ENCODE measurements around the gene NTN1. TPM values are rescaled to one million over a fixed set of nuclear protein-coding genes. Genes with fewer than 3 reads are reported as not detected.

NTN1 gene
- total and polyA plus RNA-seq, 4 donors, result 18.7 to 137 (median 60.1) TPM

GRCh38 chr17:9211133-9211765, 189.9 kb downstream of the NTN1 start:
- DNase-seq (ENCODE audit: low read depth in 4 of 6, low spot score in 6 of 6), result no peak
- no peak overlapping the region for H3K27ac ChIP-seq (ENCODE audit: low read depth, low read length)
- WGBS (ENCODE audit: insufficient coverage), result 68% methylated on average over 9 of the region's 13 CpGs
- H3K4me3 ChIP-seq (ENCODE audit: low read depth, low read length), result no peak overlapping the region
- H3K27me3 ChIP-seq (ENCODE audit: control insufficient read depth, insufficient read depth, low read length), result peaks cover 4% of the 10 kb centered on the region
- peaks cover 25% of the 10 kb centered on the region for H3K36me3 ChIP-seq (ENCODE audit: control insufficient read depth, insufficient read depth, low read length)
- peaks cover 14% of the 10 kb centered on the region for H3K4me1 ChIP-seq (ENCODE audit: control insufficient read depth, insufficient read depth, low read length)
- peaks cover 4% of the 10 kb centered on the region for H3K9me3 ChIP-seq (ENCODE audit: control insufficient read depth, insufficient read depth, low read length)

- peaks cover 25% of the 10 kb centered on the region for H3K36me3 ChIP-seq (ENCODE audit: control insufficient read depth, insufficient read depth, low read length)
- H3K27ac ChIP-seq (ENCODE audit: low read depth, low read length), result no peak overlapping the region
- H3K9me3 ChIP-seq (ENCODE audit: control insufficient read depth, insufficient read depth, low read length), result peaks cover 4% of the 10 kb centered on the region
- H3K4me1 ChIP-seq (ENCODE audit: control insufficient read depth, insufficient read depth, low read length), result peaks cover 7% of the 10 kb centered on the region
- no peak for DNase-seq (ENCODE audit: low read depth in 4 of 6, low spot score in 6 of 6)
- 76% methylated on average over 30 of the region's 30 CpGs for WGBS (ENCODE audit: insufficient coverage)
- peaks cover 2% of the 10 kb centered on the region for H3K27me3 ChIP-seq (ENCODE audit: control insufficient read depth, insufficient read depth, low read length)
- H3K4me3 ChIP-seq (ENCODE audit: low read depth, low read length), result no peak overlapping the region
Measured at GRCh38 chr17:9212376-9213302, 191.3 kb downstream of the NTN1 start.

- peaks cover 4% of the 10 kb centered on the region for H3K9me3 ChIP-seq (ENCODE audit: control insufficient read depth, insufficient read depth, low read length)
- H3K36me3 ChIP-seq (ENCODE audit: control insufficient read depth, insufficient read depth, low read length), result peaks cover 25% of the 10 kb centered on the region
- WGBS (ENCODE audit: insufficient coverage), result 93% methylated on average over 2 of the region's 3 CpGs
- no peak for DNase-seq (ENCODE audit: low read depth in 4 of 6, low spot score in 6 of 6)
- no peak overlapping the region for H3K4me3 ChIP-seq (ENCODE audit: low read depth, low read length)
- no peak overlapping the region for H3K27ac ChIP-seq (ENCODE audit: low read depth, low read length)
- H3K4me1 ChIP-seq (ENCODE audit: control insufficient read depth, insufficient read depth, low read length), result peaks cover 7% of the 10 kb centered on the region
- H3K27me3 ChIP-seq (ENCODE audit: control insufficient read depth, insufficient read depth, low read length), result peaks cover 2% of the 10 kb centered on the region
Measured at GRCh38 chr17:9213303-9213640, 192.0 kb downstream of the NTN1 start.

- Histone ChIP-seq H3K9me3 (ENCODE audit: control insufficient read depth, insufficient read depth, low read length) (peaks cover 4% of the 10 kb centered on the region), H3K4me3 (ENCODE audit: low read depth, low read length) (no peak overlapping the region), H3K36me3 (ENCODE audit: control insufficient read depth, insufficient read depth, low read length) (peaks cover 18% of the 10 kb centered on the region), H3K27me3 (ENCODE audit: control insufficient read depth, insufficient read depth, low read length) (no peaks in the 10 kb centered on the region), H3K4me1 (ENCODE audit: control insufficient read depth, insufficient read depth, low read length) (peaks cover 13% of the 10 kb centered on the region), H3K27ac (ENCODE audit: low read depth, low read length) (no peak overlapping the region)
- DNase-seq (ENCODE audit: low read depth in 4 of 6, low spot score in 6 of 6), result no peak
Measured at GRCh38 chr17:9215465-9215864, 194.2 kb downstream of the NTN1 start.

- H3K36me3 ChIP-seq (ENCODE audit: control insufficient read depth, insufficient read depth, low read length), result peaks cover 26% of the 10 kb centered on the region
- H3K27me3 ChIP-seq (ENCODE audit: control insufficient read depth, insufficient read depth, low read length), result no peaks in the 10 kb centered on the region
- no peak overlapping the region for H3K27ac ChIP-seq (ENCODE audit: low read depth, low read length)
- 69% methylated on average over 4 of the region's 5 CpGs for WGBS (ENCODE audit: insufficient coverage)
- H3K9me3 ChIP-seq (ENCODE audit: control insufficient read depth, insufficient read depth, low read length), result peaks cover 4% of the 10 kb centered on the region
- peak in 1 of 6 donors; percentile 35 for DNase-seq (ENCODE audit: low read depth in 4 of 6, low spot score in 6 of 6)
- H3K4me1 ChIP-seq (ENCODE audit: control insufficient read depth, insufficient read depth, low read length), result peaks cover 31% of the 10 kb centered on the region
- no peak overlapping the region for H3K4me3 ChIP-seq (ENCODE audit: low read depth, low read length)
Measured at GRCh38 chr17:9217151-9218056, 196.1 kb downstream of the NTN1 start.

GRCh38 chr17:9218064-9218635, 196.8 kb downstream of the NTN1 start:
- no peak for DNase-seq (ENCODE audit: low read depth in 4 of 6, low spot score in 6 of 6)
- 82% methylated on average over 8 of the region's 8 CpGs for WGBS (ENCODE audit: insufficient coverage)
- peaks cover 27% of the 10 kb centered on the region for H3K4me1 ChIP-seq (ENCODE audit: control insufficient read depth, insufficient read depth, low read length)
- H3K9me3 ChIP-seq (ENCODE audit: control insufficient read depth, insufficient read depth, low read length), result peaks cover 4% of the 10 kb centered on the region
- no peak overlapping the region for H3K4me3 ChIP-seq (ENCODE audit: low read depth, low read length)
- peaks cover 19% of the 10 kb centered on the region for H3K36me3 ChIP-seq (ENCODE audit: control insufficient read depth, insufficient read depth, low read length)
- no peaks in the 10 kb centered on the region for H3K27me3 ChIP-seq (ENCODE audit: control insufficient read depth, insufficient read depth, low read length)
- H3K27ac ChIP-seq (ENCODE audit: low read depth, low read length), result no peak overlapping the region

GRCh38 chr17:9218911-9219310, 197.6 kb downstream of the NTN1 start:
- no peak overlapping the region for H3K4me3 ChIP-seq (ENCODE audit: low read depth, low read length)
- H3K27me3 ChIP-seq (ENCODE audit: control insufficient read depth, insufficient read depth, low read length), result no peaks in the 10 kb centered on the region
- WGBS (ENCODE audit: insufficient coverage), result 98% methylated on average over 14 of the region's 15 CpGs
- H3K27ac ChIP-seq (ENCODE audit: low read depth, low read length), result no peak overlapping the region
- peaks cover 19% of the 10 kb centered on the region for H3K36me3 ChIP-seq (ENCODE audit: control insufficient read depth, insufficient read depth, low read length)
- peaks cover 27% of the 10 kb centered on the region for H3K4me1 ChIP-seq (ENCODE audit: control insufficient read depth, insufficient read depth, low read length)
- H3K9me3 ChIP-seq (ENCODE audit: control insufficient read depth, insufficient read depth, low read length), result peaks cover 4% of the 10 kb centered on the region
- no peak for DNase-seq (ENCODE audit: low read depth in 4 of 6, low spot score in 6 of 6)

- no peak for DNase-seq (ENCODE audit: low read depth in 4 of 6, low spot score in 6 of 6)
- 76% methylated on average over 12 of the region's 13 CpGs for WGBS (ENCODE audit: insufficient coverage)
- no peak overlapping the region for H3K4me3 ChIP-seq (ENCODE audit: low read depth, low read length)
- no peaks in the 10 kb centered on the region for H3K27me3 ChIP-seq (ENCODE audit: control insufficient read depth, insufficient read depth, low read length)
- peaks cover 4% of the 10 kb centered on the region for H3K9me3 ChIP-seq (ENCODE audit: control insufficient read depth, insufficient read depth, low read length)
- H3K4me1 ChIP-seq (ENCODE audit: control insufficient read depth, insufficient read depth, low read length), result peaks cover 27% of the 10 kb centered on the region
- peaks cover 28% of the 10 kb centered on the region for H3K36me3 ChIP-seq (ENCODE audit: control insufficient read depth, insufficient read depth, low read length)
- peak overlapping the region; percentile 58 for H3K27ac ChIP-seq (ENCODE audit: low read depth, low read length)
Measured at GRCh38 chr17:9219631-9220397, 198.5 kb downstream of the NTN1 start.
